Measurements from ENCODE around the gene DVL2. TPM values are rescaled to one million over a fixed set of nuclear protein-coding genes. Genes with fewer than 3 reads are reported as not detected.
A peak's percentile ranks its signal among the peaks of the same experiment; 100 is the strongest.

The DVL2 gene
- total and polyA plus RNA-seq, 2 of the 13 experiments (the other 11 are each of a cell fraction or from before 2014, with no cell fraction given): 5.7 to 38.2 TPM

DNA sequence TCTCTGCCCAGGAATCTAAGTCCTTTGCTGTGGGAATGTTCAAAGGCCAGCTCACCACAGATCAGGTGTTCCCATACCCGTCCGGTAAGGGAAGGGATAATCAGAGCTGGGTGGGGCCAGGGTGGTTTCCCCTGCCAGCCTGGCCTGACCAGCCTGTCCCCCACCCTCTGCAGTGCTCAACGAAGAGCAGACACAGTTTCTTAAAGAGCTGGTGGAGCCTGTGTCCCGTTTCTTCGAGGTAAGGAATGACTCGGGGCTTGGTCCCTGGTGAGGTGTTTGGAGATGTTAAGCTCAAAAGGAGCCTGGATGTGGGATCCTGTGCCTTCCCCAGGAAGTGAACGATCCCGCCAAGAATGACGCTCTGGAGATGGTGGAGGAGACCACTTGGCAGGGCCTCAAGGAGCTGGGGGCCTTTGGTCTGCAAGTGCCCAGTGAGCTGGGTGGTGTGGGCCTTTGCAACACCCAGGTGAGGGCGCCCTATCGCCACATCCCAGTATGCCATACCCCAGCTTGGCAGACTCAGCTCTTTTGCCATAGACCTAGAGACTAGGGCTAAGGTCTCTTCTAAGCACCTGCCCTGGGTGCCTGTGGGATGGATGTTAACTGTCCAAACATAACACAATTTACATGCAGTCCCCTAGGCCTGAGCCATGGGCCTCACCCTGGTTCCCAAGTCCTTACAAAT is 13.6 kb downstream of the DVL2 start (continued):
- TF ChIP-seq, protein P1, sequence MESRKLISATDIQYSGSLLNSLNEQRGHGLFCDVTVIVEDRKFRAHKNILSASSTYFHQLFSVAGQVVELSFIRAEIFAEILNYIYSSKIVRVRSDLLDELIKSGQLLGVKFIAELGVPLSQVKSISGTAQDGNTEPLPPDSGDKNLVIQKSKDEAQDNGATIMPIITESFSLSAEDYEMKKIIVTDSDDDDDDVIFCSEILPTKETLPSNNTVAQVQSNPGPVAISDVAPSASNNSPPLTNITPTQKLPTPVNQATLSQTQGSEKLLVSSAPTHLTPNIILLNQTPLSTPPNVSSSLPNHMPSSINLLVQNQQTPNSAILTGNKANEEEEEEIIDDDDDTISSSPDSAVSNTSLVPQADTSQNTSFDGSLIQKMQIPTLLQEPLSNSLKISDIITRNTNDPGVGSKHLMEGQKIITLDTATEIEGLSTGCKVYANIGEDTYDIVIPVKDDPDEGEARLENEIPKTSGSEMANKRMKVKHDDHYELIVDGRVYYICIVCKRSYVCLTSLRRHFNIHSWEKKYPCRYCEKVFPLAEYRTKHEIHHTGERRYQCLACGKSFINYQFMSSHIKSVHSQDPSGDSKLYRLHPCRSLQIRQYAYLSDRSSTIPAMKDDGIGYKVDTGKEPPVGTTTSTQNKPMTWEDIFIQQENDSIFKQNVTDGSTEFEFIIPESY (CRISPR knock-in tag; IDR thresholded peaks at IDR 0.05): peak; percentile 8; the same call in 1 of the 2 replicates
- TF ChIP-seq MBNL3 (CRISPR knock-in tag; conservative IDR thresholded peaks at IDR 0.05) (no peak), ZBTB34 (CRISPR knock-in tag; IDR thresholded peaks at IDR 0.05) (peak; percentile 68; the same call in 1 of the 2 replicates), CHD4 (IDR thresholded peaks at IDR 0.05; ENCODE audit: borderline replicate concordance, low read length) (no peak), ZNF136 (CRISPR knock-in tag; IDR thresholded peaks at IDR 0.05; ENCODE audit: low read depth) (no peak), NR2C2 (CRISPR knock-in tag; IDR thresholded peaks at IDR 0.05; ENCODE audit: borderline replicate concordance) (no peak), MXI1 (IDR thresholded peaks at IDR 0.05; ENCODE audit: borderline replicate concordance, low read depth, low read length) (no peak), ZNF160 (CRISPR knock-in tag; IDR thresholded peaks at IDR 0.05) (no peak), MEIS2 (CRISPR knock-in tag; IDR thresholded peaks at IDR 0.05) (0 out of 2 replicates have a peak, but pooled peaks have one; percentile 43), SMC3 (IDR thresholded peaks at IDR 0.05; ENCODE audit: low read length) (no peak), FOXK2 (IDR thresholded peaks at IDR 0.05) (no peak), CAMTA2 (CRISPR knock-in tag; IDR thresholded peaks at IDR 0.05; ENCODE audit: borderline replicate concordance) (no peak), JUNB (CRISPR knock-in tag; IDR thresholded peaks at IDR 0.05; ENCODE audit: borderline replicate concordance) (no peak), HNRNPL (IDR thresholded peaks at IDR 0.05; ENCODE audit: low read depth, low read length) (peak; percentile 0; the same call in 1 of the 2 replicates), ZFP41 (CRISPR knock-in tag; IDR thresholded peaks at IDR 0.05; ENCODE audit: borderline replicate concordance) (no peak), ZNF572 (CRISPR knock-in tag; IDR thresholded peaks at IDR 0.05) (no peak), ZNF317 (CRISPR knock-in tag; IDR thresholded peaks at IDR 0.05) (0 out of 2 replicates have a peak, but pooled peaks have one; percentile 16), MAFF (IDR thresholded peaks at IDR 0.05; ENCODE audit: low read depth, low read length) (peak; percentile 57; the same call in 1 of the 2 replicates)
- TF ChIP-seq, protein P2, sequence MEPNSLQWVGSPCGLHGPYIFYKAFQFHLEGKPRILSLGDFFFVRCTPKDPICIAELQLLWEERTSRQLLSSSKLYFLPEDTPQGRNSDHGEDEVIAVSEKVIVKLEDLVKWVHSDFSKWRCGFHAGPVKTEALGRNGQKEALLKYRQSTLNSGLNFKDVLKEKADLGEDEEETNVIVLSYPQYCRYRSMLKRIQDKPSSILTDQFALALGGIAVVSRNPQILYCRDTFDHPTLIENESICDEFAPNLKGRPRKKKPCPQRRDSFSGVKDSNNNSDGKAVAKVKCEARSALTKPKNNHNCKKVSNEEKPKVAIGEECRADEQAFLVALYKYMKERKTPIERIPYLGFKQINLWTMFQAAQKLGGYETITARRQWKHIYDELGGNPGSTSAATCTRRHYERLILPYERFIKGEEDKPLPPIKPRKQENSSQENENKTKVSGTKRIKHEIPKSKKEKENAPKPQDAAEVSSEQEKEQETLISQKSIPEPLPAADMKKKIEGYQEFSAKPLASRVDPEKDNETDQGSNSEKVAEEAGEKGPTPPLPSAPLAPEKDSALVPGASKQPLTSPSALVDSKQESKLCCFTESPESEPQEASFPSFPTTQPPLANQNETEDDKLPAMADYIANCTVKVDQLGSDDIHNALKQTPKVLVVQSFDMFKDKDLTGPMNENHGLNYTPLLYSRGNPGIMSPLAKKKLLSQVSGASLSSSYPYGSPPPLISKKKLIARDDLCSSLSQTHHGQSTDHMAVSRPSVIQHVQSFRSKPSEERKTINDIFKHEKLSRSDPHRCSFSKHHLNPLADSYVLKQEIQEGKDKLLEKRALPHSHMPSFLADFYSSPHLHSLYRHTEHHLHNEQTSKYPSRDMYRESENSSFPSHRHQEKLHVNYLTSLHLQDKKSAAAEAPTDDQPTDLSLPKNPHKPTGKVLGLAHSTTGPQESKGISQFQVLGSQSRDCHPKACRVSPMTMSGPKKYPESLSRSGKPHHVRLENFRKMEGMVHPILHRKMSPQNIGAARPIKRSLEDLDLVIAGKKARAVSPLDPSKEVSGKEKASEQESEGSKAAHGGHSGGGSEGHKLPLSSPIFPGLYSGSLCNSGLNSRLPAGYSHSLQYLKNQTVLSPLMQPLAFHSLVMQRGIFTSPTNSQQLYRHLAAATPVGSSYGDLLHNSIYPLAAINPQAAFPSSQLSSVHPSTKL (CRISPR knock-in tag; IDR thresholded peaks at IDR 0.05): no peak
- TF ChIP-seq, protein P3, sequence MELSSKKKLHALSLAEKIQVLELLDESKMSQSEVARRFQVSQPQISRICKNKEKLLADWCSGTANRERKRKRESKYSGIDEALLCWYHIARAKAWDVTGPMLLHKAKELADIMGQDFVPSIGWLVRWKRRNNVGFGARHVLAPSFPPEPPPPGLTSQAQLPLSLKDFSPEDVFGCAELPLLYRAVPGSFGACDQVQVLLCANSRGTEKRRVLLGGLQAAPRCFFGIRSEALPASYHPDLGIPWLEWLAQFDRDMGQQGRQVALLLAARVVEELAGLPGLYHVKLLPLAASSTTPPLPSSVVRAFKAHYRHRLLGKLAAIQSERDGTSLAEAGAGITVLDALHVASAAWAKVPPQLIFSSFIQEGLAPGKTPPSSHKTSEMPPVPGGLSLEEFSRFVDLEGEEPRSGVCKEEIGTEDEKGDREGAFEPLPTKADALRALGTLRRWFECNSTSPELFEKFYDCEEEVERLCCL (CRISPR knock-in tag; IDR thresholded peaks at IDR 0.05; ENCODE audit: borderline replicate concordance): no peak
- TF ChIP-seq, protein P4, sequence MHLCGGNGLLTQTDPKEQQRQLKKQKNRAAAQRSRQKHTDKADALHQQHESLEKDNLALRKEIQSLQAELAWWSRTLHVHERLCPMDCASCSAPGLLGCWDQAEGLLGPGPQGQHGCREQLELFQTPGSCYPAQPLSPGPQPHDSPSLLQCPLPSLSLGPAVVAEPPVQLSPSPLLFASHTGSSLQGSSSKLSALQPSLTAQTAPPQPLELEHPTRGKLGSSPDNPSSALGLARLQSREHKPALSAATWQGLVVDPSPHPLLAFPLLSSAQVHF (CRISPR knock-in tag; IDR thresholded peaks at IDR 0.05): no peak

All from HepG2 (cell line).